Measurements from ENCODE around the gene PLEKHH2. TPM values are rescaled to one million over a fixed set of nuclear protein-coding genes. Genes with fewer than 3 reads are reported as not detected.

The PLEKHH2 gene
- total and polyA plus RNA-seq, 2 experiments from 2014 or later, result 5.4 to 6.7 TPM

GRCh38 chr2:43738257-43738656 is 101.2 kb downstream of the PLEKHH2 start:
- Histone ChIP-seq H2AFZ (no peak overlapping the region), H3F3A (replicated peaks; ENCODE audit: low read depth) (no peaks in the 10 kb centered on the region), H3K36me3 (ENCODE audit: insufficient read depth) (no peaks in the 10 kb centered on the region), H3K79me2 (replicated peaks; ENCODE audit: insufficient read depth) (no peaks in the 10 kb centered on the region), H3K9me2 (ENCODE audit: insufficient read depth) (no peaks in the 10 kb centered on the region), H3K4me1 (ENCODE audit: insufficient read depth) (no peaks in the 10 kb centered on the region), H4K20me1 (replicated peaks; ENCODE audit: insufficient read depth) (no peaks in the 10 kb centered on the region), H3K27ac (ENCODE audit: low read depth) (no peak overlapping the region), H3K4me2 (no peak overlapping the region), H3K27me3 (ENCODE audit: insufficient read depth) (no peaks in the 10 kb centered on the region), H3K4me3 (no peak overlapping the region)
- Mint-ChIP-seq H3K27ac (no peak overlapping the region), H3K27me3 (ENCODE audit: insufficient read depth, low read depth, poor library complexity) (no peaks in the 10 kb centered on the region), H3K9me3 (no peaks in the 10 kb centered on the region), H3K4me3 (no peak overlapping the region), H3K36me3 (ENCODE audit: low read depth) (no peaks in the 10 kb centered on the region), H3K4me1 (peaks cover 5% of the 10 kb centered on the region; the same call in 2 of the 3 replicates)
- TF ChIP-seq NANOG (IDR thresholded peaks at IDR 0.05; ENCODE audit: borderline replicate concordance) (no peak), STAT1 (IDR thresholded peaks at IDR 0.05; ENCODE audit: unreplicated experiment) (no peak), JUNB (IDR thresholded peaks at IDR 0.05; ENCODE audit: unreplicated experiment) (no peak), POLR2AphosphoS5 (IDR thresholded peaks at IDR 0.05; ENCODE audit: low read depth) (no peak), CREB1 (CRISPR knock-in tag; IDR thresholded peaks at IDR 0.05; ENCODE audit: low read depth) (no peak)
- DNase-seq (ENCODE audit: low spot score), result no peak
- ATAC-seq, result no peak

GRCh38 chr2:43743706-43744105 is 106.6 kb downstream of the PLEKHH2 start:
- no peak overlapping the region for H3K27ac Mint-ChIP-seq
- H3K4me1 Mint-ChIP-seq, result no peaks in the 10 kb centered on the region; the same call in 2 of the 3 replicates

GRCh38 chr2:43745457-43745856 is 108.4 kb downstream of the PLEKHH2 start:
- Histone ChIP-seq H3F3A (replicated peaks; ENCODE audit: low read depth) (no peaks in the 10 kb centered on the region), H3K27ac (ENCODE audit: low read depth) (no peak overlapping the region), H3K27me3 (ENCODE audit: insufficient read depth) (no peaks in the 10 kb centered on the region), H3K4me1 (ENCODE audit: insufficient read depth) (no peaks in the 10 kb centered on the region), H3K9me2 (ENCODE audit: insufficient read depth) (0 out of 2 replicates have a peak, but pooled peaks cover 2% of the 10 kb centered on the region), H4K20me1 (replicated peaks; ENCODE audit: insufficient read depth) (no peaks in the 10 kb centered on the region), H2AFZ (no peak overlapping the region), H3K4me3 (no peak overlapping the region), H3K79me2 (replicated peaks; ENCODE audit: insufficient read depth) (no peaks in the 10 kb centered on the region), H3K36me3 (ENCODE audit: insufficient read depth) (no peaks in the 10 kb centered on the region), H3K4me2 (no peak overlapping the region)
- no peak overlapping the region for H3K27ac Mint-ChIP-seq
- no peaks in the 10 kb centered on the region; the same call in 2 of the 3 replicates for H3K36me3 Mint-ChIP-seq (ENCODE audit: low read depth)
- H3K9me3 Mint-ChIP-seq, result no peaks in the 10 kb centered on the region
- H3K4me1 Mint-ChIP-seq, result no peaks in the 10 kb centered on the region; the same call in 2 of the 3 replicates
- no peaks in the 10 kb centered on the region for H3K27me3 Mint-ChIP-seq (ENCODE audit: insufficient read depth, low read depth, poor library complexity)
- no peak overlapping the region for H3K4me3 Mint-ChIP-seq
- ATAC-seq, result no peak
- no peak for DNase-seq (ENCODE audit: low spot score)
- TF ChIP-seq POLR2AphosphoS5 (IDR thresholded peaks at IDR 0.05; ENCODE audit: low read depth) (no peak), NANOG (IDR thresholded peaks at IDR 0.05; ENCODE audit: borderline replicate concordance) (no peak), ZNF114 (CRISPR knock-in tag; IDR thresholded peaks at IDR 0.05) (no peak), JUNB (IDR thresholded peaks at IDR 0.05; ENCODE audit: unreplicated experiment) (no peak), STAT1 (IDR thresholded peaks at IDR 0.05; ENCODE audit: unreplicated experiment) (no peak), CTCF (conservative IDR thresholded peaks at IDR 0.05; ENCODE audit: low read depth in 2 of 2) (no peak), ETS1 (IDR thresholded peaks at IDR 0.05) (no peak)

More at GRCh38 chr2:43743706-43744105, 106.6 kb downstream of the PLEKHH2 start:
- ATAC-seq (no peak), DNase-seq (ENCODE audit: low spot score) (no peak)
- Mint-ChIP-seq H3K36me3 (ENCODE audit: low read depth) (no peaks in the 10 kb centered on the region; the same call in 2 of the 3 replicates), H3K9me3 (no peaks in the 10 kb centered on the region), H3K4me3 (no peak overlapping the region), H3K27me3 (ENCODE audit: insufficient read depth, low read depth, poor library complexity) (no peaks in the 10 kb centered on the region)
- H3K9me2 ChIP-seq (ENCODE audit: insufficient read depth), result no peaks in the 10 kb centered on the region
- no peak overlapping the region for H3K4me2 ChIP-seq
- no peaks in the 10 kb centered on the region for H3F3A ChIP-seq (replicated peaks; ENCODE audit: low read depth)
- no peaks in the 10 kb centered on the region for H3K4me1 ChIP-seq (ENCODE audit: insufficient read depth)
- H3K27ac ChIP-seq (ENCODE audit: low read depth), result no peak overlapping the region
- no peak overlapping the region for H3K4me3 ChIP-seq
- H4K20me1 ChIP-seq (replicated peaks; ENCODE audit: insufficient read depth), result no peaks in the 10 kb centered on the region
- H3K27me3 ChIP-seq (ENCODE audit: insufficient read depth), result no peaks in the 10 kb centered on the region
- TF ChIP-seq POLR2AphosphoS5 (IDR thresholded peaks at IDR 0.05; ENCODE audit: low read depth) (no peak), CREB1 (CRISPR knock-in tag; IDR thresholded peaks at IDR 0.05; ENCODE audit: low read depth) (no peak)
- H3K79me2 ChIP-seq (replicated peaks; ENCODE audit: insufficient read depth), result no peaks in the 10 kb centered on the region
- no peak overlapping the region for H2AFZ ChIP-seq
- no peaks in the 10 kb centered on the region for H3K36me3 ChIP-seq (ENCODE audit: insufficient read depth)
